Activated T-helper 17 cell treated with anti-CD3 and anti-CD28 coated beads, Interleukin-2, amount 50 U/mL, for 72 hours (primary cell): ENCODE measurements around the gene EDNRA. TPM values are rescaled to one million over a fixed set of nuclear protein-coding genes. Genes with fewer than 3 reads are reported as not detected.

Experiments
- total RNA-seq, 2 donors: library from RNA; stranded (reverse); gene quantifications; one replicate each; pipeline ENCODE4 v1.2.3, GENCODE V29; 2022

Gene EDNRA
- total RNA-seq, 2 donors from 2014 or later, result not detected

Other genes starting within 250 kb of the EDNRA start
- 10 to 100 TPM; 14.1 to 18.9 TPM for gene TMEM184C, start 136.3 kb downstream of the EDNRA start, total RNA-seq
- gene PRMT9, start 203.1 kb downstream of the EDNRA start, total RNA-seq, result 1 to 10 TPM; 5.9 to 7.5 TPM